H1 (cell line): Measurements from ENCODE around the gene NSG2. TPM values are rescaled to one million over a fixed set of nuclear protein-coding genes. Genes with fewer than 3 reads are reported as not detected.

Experiments used
- CTCF ChIA-PET: fragments of 300-600 bp; sonication (Branson Sonifier 250); formaldehyde crosslinking; loops from one replicate; lab custom pipeline; 2021; ENCODE audit not compliant: partially characterized antibody; lab: Charles Lee
- POLR2A ChIA-PET: fragments of 300-600 bp; sonication (Branson Sonifier 250); formaldehyde crosslinking; loops from one replicate; lab custom pipeline; 2021; ENCODE audit warnings: inconsistent platforms; ENCODE audit not compliant: partially characterized antibody; lab: Charles Lee
- DNase-seq, 2 experiments: peaks; one replicate each; pipeline versions ENCODE4 v3.0.0 to v3.0.0-alpha.2; 2010 to 2022; ENCODE audit warnings: low spot score in 2 of 2, low read depth in 1 of 2, mixed read lengths in 1 of 2
- FAIRE-seq: peaks from 2 replicates; lab custom pipeline; 2011; peaks lifted over from hg19 to GRCh38; lab: Jason Lieb, UNC
- H2AFZ ChIP-seq: 2 replicates; pipeline ENCODE4 v1.8.1; 2012; ENCODE audit warnings: low read length, inconsistent platforms
- H2AK5ac ChIP-seq: 2 replicates; pipeline ENCODE4 v1.6.1; 2013; ENCODE audit warnings: low read depth, low read length
- H2BK120ac ChIP-seq: replicated peaks from 2 replicates; pipeline ENCODE3; 2013; ENCODE audit warnings: low read depth, low read length, inconsistent platforms
- H2BK12ac ChIP-seq: 2 replicates; pipeline ENCODE4 v1.6.1; 2013; ENCODE audit warnings: low read depth, low read length
- H2BK15ac ChIP-seq: 2 replicates; pipeline ENCODE4 v1.6.1; 2013; ENCODE audit warnings: low read length
- H2BK20ac ChIP-seq: 2 replicates; pipeline ENCODE4 v1.6.1; 2013; ENCODE audit warnings: low read length
- H2BK5ac ChIP-seq: 2 replicates; pipeline ENCODE4 v1.6.1; 2013; ENCODE audit warnings: low read depth, low read length
- H3K14ac ChIP-seq: 2 replicates; pipeline ENCODE4 v1.6.1; 2013; ENCODE audit warnings: inconsistent platforms; ENCODE audit not compliant: insufficient read length
- H3K18ac ChIP-seq: 2 replicates; pipeline ENCODE4 v1.6.1; 2013; ENCODE audit warnings: low read length; ENCODE audit errors: extremely low read depth
- H3K23ac ChIP-seq: 2 replicates; pipeline ENCODE4 v1.6.1; 2013; ENCODE audit warnings: inconsistent platforms; ENCODE audit not compliant: insufficient read length
- H3K23me2 ChIP-seq: 2 replicates; pipeline ENCODE4 v1.6.1; 2013; ENCODE audit warnings: low read depth, low read length
- H3K27ac ChIP-seq: 2 replicates; pipeline ENCODE4 v1.6.1; 2011; ENCODE audit warnings: low read depth, low read length, inconsistent platforms
- H3K27me3 ChIP-seq, 4 experiments: replicated peaks in 1 of 4; 1 replicate in 1 of 4; 2 replicates in 3 of 4; pipeline versions ENCODE4 v1.6.1 to v1.8.1; 2011 to 2013; ENCODE audit warnings: low read length in 3 of 4, mild to moderate bottlenecking in 3 of 4, inconsistent platforms in 2 of 4, mixed read lengths in 2 of 4, moderate library complexity in 1 of 4; ENCODE audit not compliant: control insufficient read depth in 3 of 4, insufficient read depth in 3 of 4; ENCODE audit errors: extremely low read depth in 1 of 4
- H3K36me3 ChIP-seq, 4 experiments: 2 replicates each; pipeline versions ENCODE4 v1.6.1 to v1.8.1; 2011 to 2013; ENCODE audit warnings: mild to moderate bottlenecking in 4 of 4, low read length in 3 of 4, moderate library complexity in 2 of 4, control low read depth in 1 of 4, inconsistent platforms in 1 of 4; ENCODE audit not compliant: insufficient read depth in 4 of 4, control insufficient read depth in 2 of 4
- H3K4ac ChIP-seq: replicated peaks from 2 replicates; pipeline ENCODE3; 2013; ENCODE audit warnings: low read length, low read depth, mixed read lengths, inconsistent platforms; ENCODE audit not compliant: insufficient read length
- H3K4me1 ChIP-seq, 4 experiments: replicated peaks in 1 of 4; 1 replicate in 1 of 4; 2 replicates in 3 of 4; pipeline versions ENCODE4 v1.6.1 to v1.8.1; 2011 to 2013; ENCODE audit warnings: low read length in 3 of 4, inconsistent platforms in 2 of 4, mixed read lengths in 1 of 4; ENCODE audit not compliant: insufficient read depth in 4 of 4, control insufficient read depth in 3 of 4
- H3K4me2 ChIP-seq, 2 experiments: 2 replicates each; pipeline versions ENCODE4 v1.6.1 to v1.8.1; 2011 to 2013; ENCODE audit warnings: low read depth in 2 of 2, low read length in 2 of 2, control low read depth in 1 of 2, inconsistent platforms in 1 of 2, mild to moderate bottlenecking in 1 of 2; ENCODE audit not compliant: insufficient read depth in 1 of 2
- H3K4me3 ChIP-seq, 4 experiments: fragments of 200-600, 300-600 bp in 1 of 4; sonication (generic), shearing (Covaris generic), sonication (Bioruptor Twin) in 1 of 4; 2 replicates each; pipeline versions ENCODE4 v1.5.1 to v1.8.1; 2011 to 2016; ENCODE audit warnings: low read length in 4 of 4, low read depth in 3 of 4, control low read depth in 2 of 4, inconsistent platforms in 2 of 4, mild to moderate bottlenecking in 2 of 4, mixed read lengths in 1 of 4, moderate library complexity in 1 of 4; ENCODE audit not compliant: insufficient read depth in 2 of 4; ENCODE audit errors: extremely low read depth in 1 of 4
- H3K56ac ChIP-seq: replicated peaks from 2 replicates; pipeline ENCODE3; 2013; ENCODE audit warnings: low read depth, mild to moderate bottlenecking, mixed read lengths, low read length, inconsistent platforms; ENCODE audit not compliant: insufficient read length
- H3K79me1 ChIP-seq: 2 replicates; pipeline ENCODE4 v1.6.1; 2013; ENCODE audit warnings: low read depth, low read length, control low read depth
- H3K79me2 ChIP-seq, 2 experiments: 2 replicates each; pipeline versions ENCODE4 v1.6.1 to v1.8.1; 2012 to 2013; ENCODE audit warnings: low read length in 2 of 2, mild to moderate bottlenecking in 2 of 2, inconsistent platforms in 1 of 2; ENCODE audit not compliant: insufficient read depth in 2 of 2, control insufficient read depth in 1 of 2
- H3K9ac ChIP-seq, 4 experiments: replicated peaks in 1 of 4; 1 replicate in 1 of 4; 2 replicates in 3 of 4; pipeline versions ENCODE4 v1.6.1 to v1.8.1; 2011 to 2013; ENCODE audit warnings: low read depth in 3 of 4, low read length in 3 of 4, control low read depth in 2 of 4, mild to moderate bottlenecking in 2 of 4, moderate library complexity in 2 of 4, inconsistent platforms in 1 of 4; ENCODE audit errors: extremely low read depth in 1 of 4
- H3K9me3 ChIP-seq, 2 experiments: 2 replicates each; pipeline versions ENCODE4 v1.6.1 to v1.8.1; 2012 to 2013; ENCODE audit warnings: mild to moderate bottlenecking in 2 of 2, moderate library complexity in 2 of 2, control low read depth in 1 of 2, inconsistent platforms in 1 of 2, low read depth in 1 of 2, low read length in 1 of 2, mixed read lengths in 1 of 2; ENCODE audit not compliant: insufficient read depth in 2 of 2
- H4K20me1 ChIP-seq, 2 experiments: replicated peaks in 1 of 2; 2 replicates each; pipeline versions ENCODE3 to v1.8.1; 2011 to 2013; ENCODE audit warnings: inconsistent platforms in 2 of 2, low read length in 2 of 2, mild to moderate bottlenecking in 1 of 2; ENCODE audit not compliant: insufficient read depth in 2 of 2, control insufficient read depth in 1 of 2
- H4K5ac ChIP-seq: 2 replicates; pipeline ENCODE4 v1.6.1; 2013; ENCODE audit warnings: low read length, low read depth, mixed read lengths, inconsistent platforms; ENCODE audit not compliant: insufficient read length
- H4K8ac ChIP-seq: 2 replicates; pipeline ENCODE4 v1.8.0; 2013; ENCODE audit warnings: mild to moderate bottlenecking, moderate library complexity, low read length, inconsistent platforms; ENCODE audit not compliant: insufficient read depth; ENCODE audit errors: extremely low read depth
- H4K91ac ChIP-seq: replicated peaks from 2 replicates; pipeline ENCODE3; 2013; ENCODE audit warnings: low read length, mixed read lengths, inconsistent platforms; ENCODE audit not compliant: insufficient read length
- CBX5 ChIP-seq: fragments of 300-800, 300-1000 bp; sonication (generic); IDR thresholded peaks from 2 replicates; pipeline ENCODE4 v1.7.1; 2016; ENCODE audit warnings: antibody characterized with exemption, low read length, low read depth
- EGR1 ChIP-seq: IDR thresholded peaks from 2 replicates; pipeline ENCODE4 v1.6.1; 2011; ENCODE audit warnings: low read depth, low read length, borderline replicate concordance
- GTF2F1 ChIP-seq: IDR thresholded peaks from 2 replicates; pipeline ENCODE4 v1.6.1; 2012; ENCODE audit warnings: low read depth, low read length, improper control_type of control experiment, borderline replicate concordance
- HDAC6 ChIP-seq: IDR thresholded peaks from one replicate; pipeline ENCODE4 v1.7.1; 2012; ENCODE audit warnings: low read depth, mild to moderate bottlenecking, inconsistent platforms, low read length, moderate library complexity
- POU5F1 ChIP-seq: IDR thresholded peaks from 2 replicates; pipeline ENCODE4 v1.6.1; 2011; ENCODE audit warnings: low read depth, mild to moderate bottlenecking, low read length, moderate library complexity
- RAD21 ChIP-seq, 2 experiments: IDR thresholded peaks in 1 of 2; conservative IDR thresholded peaks in 1 of 2; 2 replicates each; pipeline ENCODE4 v1.6.1; 2011; ENCODE audit warnings: low read depth in 2 of 2, low read length in 2 of 2, improper control_type of control experiment in 1 of 2, inconsistent platforms in 1 of 2, mild to moderate bottlenecking in 1 of 2, moderate library complexity in 1 of 2
- RFX5 ChIP-seq: IDR thresholded peaks from 2 replicates; pipeline ENCODE4 v1.6.1; 2011; ENCODE audit warnings: low read depth, low read length, improper control_type of control experiment, borderline replicate concordance
- RNF2 ChIP-seq: fragments of 200-900, 300-1000 bp; sonication (generic); IDR thresholded peaks from 2 replicates; pipeline ENCODE4 v1.7.1; 2016; ENCODE audit warnings: borderline replicate concordance, low read depth, mild to moderate bottlenecking, antibody characterized with exemption, low read length; ENCODE audit not compliant: poor library complexity, severe bottlenecking; ENCODE audit errors: missing control alignments
- SAP30 ChIP-seq: fragments of 300-600 bp; sonication (generic); IDR thresholded peaks from 2 replicates; pipeline ENCODE4 v1.7.1; 2012; ENCODE audit warnings: low read length, moderate library complexity, mild to moderate bottlenecking, inconsistent platforms; ENCODE audit not compliant: insufficient read depth, insufficient replicate concordance
- SIRT6 ChIP-seq: IDR thresholded peaks from one replicate; pipeline ENCODE4 v1.7.1; 2012; ENCODE audit warnings: low read length, inconsistent platforms
- SIX5 ChIP-seq: IDR thresholded peaks from 2 replicates; pipeline ENCODE4 v1.6.1; 2011; ENCODE audit warnings: mild to moderate bottlenecking, low read depth, low read length
- WGBS, 2 experiments: shearing (Covaris generic) in 1 of 2; methylation state at CpG; one replicate each; pipeline versions ENCODE4 v1.1.6 to v1.1.7; 2013 to 2015; ENCODE audit warnings: low lambda C conversion rate in 2 of 2, mixed read lengths in 2 of 2, inconsistent platforms in 1 of 2, low coverage in 1 of 2, missing lambda C conversion rate in 1 of 2; ENCODE audit not compliant: insufficient replicate concordance in 2 of 2, insufficient coverage in 1 of 2, insufficient read length in 1 of 2; ENCODE audit errors: extremely low coverage in 1 of 2, missing lambda C conversion rate in 1 of 2; 5-methylcytosine and 5-hydroxymethylcytosine counted together
- polyA plus RNA-seq, 7 experiments: library from polyadenylated mRNA; depleted of rRNA in 3 of 7; stranded (reverse) in 5 of 7; unstranded in 2 of 7; fragments of >200 nt in 5 of 7; fragments of 200-250 nt in 2 of 7; gene quantifications; 1 replicate in 5 of 7; 2 replicates in 1 of 7; 4 replicates in 1 of 7; pipeline versions ENCODE4 v1.2.1 to v1.2.3, GENCODE V29; 2011 to 2013; ENCODE audit warnings: missing spikeins in 2 of 7, mixed read lengths in 2 of 7
- total RNA-seq: library from RNA; stranded (reverse); fragmentation: NEBNext Ultra II Directional; extraction: Animal tissue kit (Norgen Biotek cat#: 25700); gene quantifications from 2 replicates; pipeline ENCODE4 v1.2.1, GENCODE V29; 2021

The NSG2 gene
- total and polyA plus RNA-seq, 2 of the 8 experiments (the other 6 are each of a cell fraction or from before 2014, with no cell fraction given) = 0.56 to 0.78 TPM

- no peak overlapping the region for H2BK20ac ChIP-seq
- H3K27ac ChIP-seq = no peak overlapping the region
- WGBS, 2 experiments = 87% methylated on average over 12 of the region's 13 CpGs; no CpG with 5 or more reads in 1 of the 2 experiments
- H3K4ac ChIP-seq = no peak overlapping the region
- H3K14ac ChIP-seq = no peak overlapping the region
- H2BK12ac ChIP-seq = no peak overlapping the region
- no peak overlapping the region for H4K8ac ChIP-seq
- no peak overlapping the region for H3K18ac ChIP-seq
- ChIA-PET CTCF (interaction anchor here (1.4 kb wide), 1 partner anchor 18 kb away, joined by 5 read pairs; no protein-coding TSS in a partner anchor), POLR2A (no interaction called here)
- no peak for DNase-seq
- H3K9me3 ChIP-seq = no peaks in the 10 kb centered on the region
- no peak overlapping the region for H2BK120ac ChIP-seq
- no peak overlapping the region for H2BK5ac ChIP-seq
- FAIRE-seq = no peak
- H4K5ac ChIP-seq = no peak overlapping the region
- no peaks in the 10 kb centered on the region for H4K20me1 ChIP-seq
- no peak overlapping the region for H2AFZ ChIP-seq
- H3K36me3 ChIP-seq = no peaks in the 10 kb centered on the region
- no peak overlapping the region for H3K23ac ChIP-seq
- H3K79me1 ChIP-seq = no peaks in the 10 kb centered on the region
- no peak overlapping the region for H3K4me2 ChIP-seq
- TF ChIP-seq CBX5 = no peak
- no peak for TF ChIP-seq POU5F1
- no peak for TF ChIP-seq RNF2
- no peak for TF ChIP-seq SAP30
- no peak for TF ChIP-seq HDAC6
- no peak for TF ChIP-seq RAD21 (IDR thresholded peaks at IDR 0.05 in 1 of 2, conservative IDR thresholded peaks at IDR 0.05 in 1 of 2; ENCODE audit: low read depth in 2 of 2, low read length in 2 of 2)
- TF ChIP-seq RFX5 = no peak
- no peak for TF ChIP-seq SIX5
- no peak for TF ChIP-seq GTF2F1
- TF ChIP-seq SIRT6 = no peak
- TF ChIP-seq EGR1 = no peak
- no peaks in the 10 kb centered on the region for H3K27me3 ChIP-seq
- H3K23me2 ChIP-seq = peaks cover 2% of the 10 kb centered on the region; the same call in 1 of the 2 replicates
- H4K91ac ChIP-seq = no peak overlapping the region
- H3K4me1 ChIP-seq = peaks cover 0 to 10% (median 4%) of the 10 kb centered on the region in 4 experiments; a peak in 5 of 7 replicates
- no peak overlapping the region for H2BK15ac ChIP-seq
- no peak overlapping the region for H3K4me3 ChIP-seq
- H3K56ac ChIP-seq = no peak overlapping the region
- no peak overlapping the region for H2AK5ac ChIP-seq
- H3K79me2 ChIP-seq = no peaks in the 10 kb centered on the region
- no peak overlapping the region for H3K9ac ChIP-seq
Observed at GRCh38 chr5:174111287-174111973, 65.9 kb downstream of the NSG2 start.
